Erythroblast (primary cell): ENCODE results near the gene MRPL50.

Experiments used
- GATA1 ChIP-seq: IDR thresholded peaks from 2 replicates; pipeline ENCODE4 v1.6.1; 2011; ENCODE audit warnings: low read depth, mild to moderate bottlenecking, control low read depth, low read length, moderate library complexity
- POLR2A ChIP-seq: IDR thresholded peaks from 2 replicates; pipeline ENCODE4 v1.6.1; 2011; ENCODE audit warnings: mild to moderate bottlenecking, low read length

- TF ChIP-seq POLR2A (no peak), GATA1 (no peak)
These were observed 31.1 kb downstream of the MRPL50 start for GRCh38 chr9:101367323-101367722.
